HEK293T (cell line): Measurements from ENCODE around the gene APBA2.

Source experiments
- CTCF ChIA-PET: fragments of 350-600 bp; formaldehyde crosslinking; extraction: SDS; loops from one replicate; lab custom pipeline; 2021; ENCODE audit warnings: antibody characterized with exemption, inconsistent platforms; lab: Yijun Ruan, JAX
- POLR2A ChIA-PET: fragments of 350-600 bp; formaldehyde crosslinking; extraction: SDS; loops from one replicate; lab custom pipeline; 2020; ENCODE audit warnings: antibody characterized with exemption, inconsistent platforms; lab: Yijun Ruan, JAX
- DNase-seq: peaks from one replicate; pipeline ENCODE4 v3.0.0; 2012; ENCODE audit warnings: mixed read lengths; ENCODE audit errors: extremely low spot score
- ARNT ChIP-seq: fragments of 450-650 bp; IDR thresholded peaks from 2 replicates; pipeline ENCODE4 v1.6.1; 2017; ENCODE audit warnings: mild to moderate bottlenecking
- BHLHE40 ChIP-seq: fragments of 450-650 bp; IDR thresholded peaks from 2 replicates; pipeline ENCODE4 v1.6.1; 2016; ENCODE audit warnings: mild to moderate bottlenecking, moderate library complexity, borderline replicate concordance
- CTBP1 ChIP-seq: fragments of 450-650 bp; IDR thresholded peaks from 2 replicates; pipeline ENCODE4 v1.6.1; 2016; ENCODE audit warnings: borderline replicate concordance
- ELF4 ChIP-seq: fragments of 450-650 bp; IDR thresholded peaks from 2 replicates; pipeline ENCODE4 v1.6.1; 2017; ENCODE audit warnings: antibody characterized with exemption
- FOXA1 ChIP-seq: fragments of 450-650 bp; IDR thresholded peaks from 2 replicates; pipeline ENCODE4 v1.6.1; 2016; ENCODE audit warnings: mild to moderate bottlenecking
- FOXK2 ChIP-seq: fragments of 450-650 bp; IDR thresholded peaks from 2 replicates; pipeline ENCODE4 v1.6.1; 2016; ENCODE audit warnings: mild to moderate bottlenecking
- FOXM1 ChIP-seq: fragments of 450-650 bp; IDR thresholded peaks from 2 replicates; pipeline ENCODE4 v1.6.1; 2017; ENCODE audit warnings: mild to moderate bottlenecking, borderline replicate concordance
- HDGF ChIP-seq: fragments of 450-650 bp; IDR thresholded peaks from 2 replicates; pipeline ENCODE4 v1.6.1; 2017; ENCODE audit warnings: antibody characterized with exemption, borderline replicate concordance
- L3MBTL2 ChIP-seq: fragments of 450-650 bp; conservative IDR thresholded peaks from 2 replicates; pipeline ENCODE4 v1.6.1; 2016; ENCODE audit warnings: mild to moderate bottlenecking
- LEF1 ChIP-seq: fragments of 450-650 bp; IDR thresholded peaks from 2 replicates; pipeline ENCODE4 v1.6.1; 2017; ENCODE audit warnings: mild to moderate bottlenecking, borderline replicate concordance
- NFRKB ChIP-seq: fragments of 450-650 bp; IDR thresholded peaks from 2 replicates; pipeline ENCODE4 v1.6.1; 2016; ENCODE audit warnings: mild to moderate bottlenecking, moderate library complexity
- SP1 ChIP-seq: fragments of 450-650 bp; IDR thresholded peaks from 2 replicates; pipeline ENCODE4 v1.6.1; 2017
- SUZ12 ChIP-seq: fragments of 450-650 bp; IDR thresholded peaks from 2 replicates; pipeline ENCODE4 v1.6.1; 2016; ENCODE audit warnings: mild to moderate bottlenecking
- TARDBP ChIP-seq: fragments of 450-650 bp; IDR thresholded peaks from 2 replicates; pipeline ENCODE4 v1.6.1; 2016
- ZNF384 ChIP-seq: fragments of 450-650 bp; IDR thresholded peaks from 2 replicates; pipeline ENCODE4 v1.6.1; 2016
- TF ChIP-seq, protein P1 (sequence below): fragments of 450-650 bp; IDR thresholded peaks from 2 replicates; pipeline ENCODE4 v1.6.1; 2016

The APBA2 gene

DNA sequence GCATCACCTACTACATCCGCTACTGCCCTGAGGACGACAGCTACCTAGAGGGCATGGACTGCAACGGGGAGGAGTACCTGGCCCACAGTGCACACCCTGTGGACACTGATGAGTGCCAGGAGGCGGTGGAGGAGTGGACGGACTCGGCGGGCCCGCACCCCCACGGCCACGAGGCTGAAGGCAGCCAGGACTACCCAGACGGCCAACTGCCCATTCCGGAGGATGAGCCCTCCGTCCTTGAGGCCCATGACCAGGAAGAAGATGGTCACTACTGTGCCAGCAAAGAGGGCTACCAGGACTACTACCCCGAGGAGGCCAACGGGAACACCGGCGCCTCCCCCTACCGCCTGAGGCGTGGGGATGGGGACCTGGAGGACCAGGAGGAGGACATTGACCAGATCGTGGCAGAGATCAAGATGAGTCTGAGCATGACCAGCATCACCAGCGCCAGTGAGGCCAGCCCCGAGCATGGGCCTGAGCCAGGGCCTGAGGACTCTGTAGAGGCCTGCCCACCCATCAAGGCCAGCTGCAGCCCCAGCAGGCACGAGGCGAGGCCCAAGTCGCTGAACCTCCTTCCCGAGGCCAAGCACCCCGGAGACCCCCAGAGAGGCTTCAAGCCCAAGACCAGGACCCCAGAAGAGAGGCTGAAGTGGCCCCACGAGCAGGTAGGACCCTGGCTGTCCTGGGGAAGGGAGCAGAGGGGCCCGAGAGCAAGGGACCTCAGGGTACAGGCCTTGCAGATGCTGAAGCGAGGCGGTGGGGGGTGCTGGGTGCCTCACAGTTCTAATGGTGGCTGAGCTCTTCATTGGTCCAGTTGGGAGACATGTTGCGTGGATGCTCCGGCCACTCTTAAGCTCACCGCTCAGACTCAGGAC is 168.6 kb downstream of the APBA2 start:
- no peak for DNase-seq
- POLR2A ChIA-PET, result no interaction called here
- TF ChIP-seq BHLHE40 (no peak), CTBP1 (no peak), LEF1 (no peak), ELF4 (no peak)
- TF ChIP-seq, protein P1, sequence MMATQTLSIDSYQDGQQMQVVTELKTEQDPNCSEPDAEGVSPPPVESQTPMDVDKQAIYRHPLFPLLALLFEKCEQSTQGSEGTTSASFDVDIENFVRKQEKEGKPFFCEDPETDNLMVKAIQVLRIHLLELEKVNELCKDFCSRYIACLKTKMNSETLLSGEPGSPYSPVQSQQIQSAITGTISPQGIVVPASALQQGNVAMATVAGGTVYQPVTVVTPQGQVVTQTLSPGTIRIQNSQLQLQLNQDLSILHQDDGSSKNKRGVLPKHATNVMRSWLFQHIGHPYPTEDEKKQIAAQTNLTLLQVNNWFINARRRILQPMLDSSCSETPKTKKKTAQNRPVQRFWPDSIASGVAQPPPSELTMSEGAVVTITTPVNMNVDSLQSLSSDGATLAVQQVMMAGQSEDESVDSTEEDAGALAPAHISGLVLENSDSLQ, result no peak
- CTCF ChIA-PET, result no interaction called here

DNA sequence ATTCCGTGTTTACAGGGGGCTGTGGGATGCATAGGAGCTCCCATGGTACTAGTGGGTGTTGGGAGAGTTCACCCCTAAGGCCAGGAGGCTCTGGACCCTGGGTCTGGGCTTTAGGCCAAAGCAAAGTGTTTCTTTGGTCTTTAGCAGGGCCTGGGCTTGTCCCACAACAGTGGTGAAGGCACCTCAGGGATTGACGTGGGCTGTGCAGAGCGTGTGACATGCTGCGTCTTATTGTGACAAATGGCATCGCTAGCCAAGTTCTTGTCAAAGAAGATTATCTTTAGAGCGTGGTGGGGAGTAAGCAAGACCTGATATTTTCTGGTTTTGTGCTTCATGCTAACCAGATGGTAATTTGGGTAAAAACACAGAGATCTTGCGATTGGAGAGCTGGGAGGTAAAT is 170.1 kb downstream of the APBA2 start:
- ChIA-PET CTCF (no interaction called here), POLR2A (no interaction called here)
- TF ChIP-seq, protein P1, result no peak
- TF ChIP-seq FOXA1 (no peak), SP1 (no peak), FOXK2 (no peak), TARDBP (no peak), ELF4 (no peak), L3MBTL2 (no peak), HDGF (no peak), FOXM1 (no peak), ARNT (no peak), NFRKB (no peak), LEF1 (no peak), ZNF384 (no peak), CTBP1 (no peak), BHLHE40 (no peak), SUZ12 (no peak)
- DNase-seq, result no peak

DNA sequence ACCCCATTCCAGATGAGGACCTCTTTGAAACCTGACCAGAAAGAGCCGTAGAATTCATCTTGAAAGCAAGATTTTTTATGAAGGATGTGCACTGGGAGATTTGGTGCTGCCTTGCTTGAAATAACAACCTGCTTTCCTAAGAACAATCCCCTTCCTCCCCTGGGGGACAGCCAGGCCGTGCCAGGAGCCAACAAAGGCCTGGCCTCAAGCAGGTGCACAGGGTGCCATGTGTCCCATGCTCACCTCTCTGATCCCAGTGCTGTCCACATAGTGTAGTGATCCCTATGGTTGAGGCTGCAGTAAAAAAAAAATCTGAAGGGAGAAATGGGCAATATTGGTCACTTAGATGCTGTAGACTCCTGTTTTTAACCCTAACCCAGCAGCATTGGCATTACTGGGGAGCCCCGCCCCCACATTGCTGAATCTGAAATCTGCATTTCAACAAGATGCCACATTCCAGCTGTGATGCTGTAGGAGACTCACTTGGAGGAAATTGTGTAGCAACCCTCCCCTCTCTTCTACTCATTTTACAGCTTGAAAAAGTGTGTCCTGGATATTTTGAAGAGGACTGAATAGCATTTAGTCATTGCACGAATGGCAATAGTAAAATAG is 171.2 kb downstream of the APBA2 start:
- TF ChIP-seq, protein P1, result no peak
- no peak for TF ChIP-seq ARNT
- TF ChIP-seq NFRKB, result no peak
- no peak for TF ChIP-seq LEF1
- TF ChIP-seq CTBP1, result no peak
- no peak for TF ChIP-seq ZNF384
- no peak for TF ChIP-seq BHLHE40
- no peak for TF ChIP-seq L3MBTL2
- no peak for TF ChIP-seq TARDBP
- no peak for TF ChIP-seq HDGF
- TF ChIP-seq ELF4, result no peak
- no peak for TF ChIP-seq SUZ12
- TF ChIP-seq SP1, result no peak
- TF ChIP-seq FOXK2, result no peak
- ChIA-PET CTCF (no interaction called here), POLR2A (no interaction called here)
- DNase-seq, result no peak

DNA sequence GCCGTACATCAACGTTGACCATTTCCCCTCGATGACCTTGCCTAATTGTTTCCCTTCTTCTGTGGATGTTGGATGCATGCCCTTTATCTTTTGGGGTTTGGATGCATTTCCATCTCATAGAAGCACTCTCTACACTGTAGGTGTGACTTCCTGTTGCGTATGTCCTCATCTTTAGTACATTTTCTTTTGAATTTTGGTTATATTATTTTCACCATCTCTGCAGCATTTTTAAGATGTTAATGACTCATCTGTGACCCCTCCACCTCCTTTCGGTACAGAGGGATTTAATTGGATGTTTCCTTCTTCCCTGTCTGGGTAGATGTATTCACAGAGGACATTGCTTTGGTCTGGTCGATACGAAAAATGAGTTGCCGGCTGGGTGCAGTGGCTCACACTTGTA is 172.1 kb downstream of the APBA2 start:
- DNase-seq, result no peak
- ChIA-PET POLR2A (no interaction called here), CTCF (no interaction called here)
- TF ChIP-seq FOXA1 (no peak), FOXM1 (no peak), L3MBTL2 (no peak), FOXK2 (no peak), ZNF384 (no peak), HDGF (no peak), SP1 (no peak), ELF4 (no peak), BHLHE40 (no peak), LEF1 (no peak), ARNT (no peak), TARDBP (no peak)
- TF ChIP-seq, protein P1, result no peak

DNA sequence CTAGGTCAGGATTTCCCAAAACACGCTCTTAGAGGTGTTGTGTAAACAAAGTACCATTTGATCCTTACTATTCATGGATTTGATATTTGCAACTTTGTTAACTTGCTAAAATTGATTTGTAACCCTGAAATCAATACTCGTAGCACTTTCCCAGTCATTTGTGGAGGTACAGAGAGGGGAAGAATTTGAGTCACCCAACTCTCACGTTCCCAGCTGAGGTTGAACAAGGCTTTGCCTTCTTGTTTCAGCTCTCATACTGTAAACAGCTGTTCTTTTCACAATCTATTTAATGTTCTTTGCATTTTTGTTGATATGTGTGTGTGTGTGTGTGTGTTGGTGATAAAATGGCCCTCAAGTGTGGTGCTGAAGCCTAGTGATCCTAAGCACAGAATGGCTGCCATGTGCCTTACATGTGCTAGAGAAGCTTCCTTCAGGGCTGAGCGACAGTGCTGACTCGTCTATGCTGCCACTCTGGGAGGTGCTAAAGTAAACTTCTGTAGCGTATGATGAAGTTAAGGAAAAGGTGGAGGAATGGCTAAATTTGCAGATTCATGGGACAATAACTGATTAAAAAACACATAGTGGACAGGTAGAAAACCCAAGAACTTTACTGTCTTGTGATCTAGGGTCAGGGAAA is 173.2 kb downstream of the APBA2 start:
- POLR2A ChIA-PET, result no interaction called here
- CTCF ChIA-PET, result interaction anchor here (0.6 kb wide), 1 partner anchor 151 kb away, joined by 3 read pairs; no protein-coding TSS in a partner anchor
- TF ChIP-seq ELF4 (no peak), NFRKB (no peak), BHLHE40 (no peak), ARNT (no peak), FOXA1 (no peak), L3MBTL2 (no peak), FOXM1 (no peak), SUZ12 (no peak), TARDBP (no peak), HDGF (no peak), ZNF384 (no peak), LEF1 (no peak), FOXK2 (no peak), SP1 (no peak), CTBP1 (no peak)
- TF ChIP-seq, protein P1, result no peak
- DNase-seq, result no peak
